Vagina (tissue), 2 donors: Measurements from ENCODE around the gene ARID1B. TPM values are rescaled to one million over a fixed set of nuclear protein-coding genes. Genes with fewer than 3 reads are reported as not detected.

Experiments
- DNase-seq, 2 donors: peaks; one replicate each; pipeline ENCODE4 v3.0.0-alpha.2; 2017; ENCODE audit errors: extremely low spot score in 2 of 2
- H3K27ac ChIP-seq: fragments of 200-600 bp; sonication (generic); one replicate; pipeline ENCODE4 v1.5.1; 2019
- H3K27me3 ChIP-seq: fragments of 200-600 bp; sonication (generic); one replicate; pipeline ENCODE4 v1.5.1; 2019
- H3K36me3 ChIP-seq, 2 donors: fragments of 200-600 bp; sonication (generic); one replicate each; pipeline ENCODE4 v1.5.1; 2017 to 2019
- H3K4me1 ChIP-seq: fragments of 200-600 bp; sonication (generic); one replicate; pipeline ENCODE4 v1.5.1; 2019
- H3K4me3 ChIP-seq, 2 donors: fragments of 200-600 bp; sonication (generic); 1 replicate in 1 of 2; 2 replicates in 1 of 2; pipeline ENCODE4 v1.5.1; 2016 to 2019
- H3K9me3 ChIP-seq: fragments of 200-600 bp; sonication (generic); one replicate; pipeline ENCODE4 v1.5.1; 2019
- POLR2A ChIP-seq, 2 donors: fragments of 450-650 bp; IDR thresholded peaks; one replicate each; pipeline ENCODE4 v1.6.1; 2017; ENCODE audit warnings: antibody characterized with exemption in 2 of 2, mild to moderate bottlenecking in 2 of 2, moderate library complexity in 2 of 2
- POLR2AphosphoS5 ChIP-seq, 2 donors: sonication (generic); formaldehyde crosslinking; IDR thresholded peaks; one replicate each; pipeline ENCODE4 v1.9.0; 2017; ENCODE audit warnings: antibody characterized with exemption in 2 of 2, mild to moderate bottlenecking in 2 of 2, low read depth in 1 of 2; ENCODE audit not compliant: insufficient read depth in 1 of 2
- intact Hi-C: fragments of 100-400 bp; cut with DNase I; formaldehyde crosslinking; loops from one replicate; pipeline ENCODE4 v1.15.1; 2023
- total RNA-seq: library from RNA; depleted of rRNA; stranded (reverse); fragments of >200 nt; gene quantifications from one replicate; pipeline ENCODE4 v1.2.3, GENCODE V29; 2016
- TF ChIP-seq, protein P1 (sequence below), 3 experiments: fragments of 450-650 bp in 2 of 3; fragments of 200-600 bp in 1 of 3; sonication (generic) in 1 of 3; IDR thresholded peaks; one replicate each; pipeline ENCODE4 v1.5.1; 2017 to 2019; ENCODE audit warnings: antibody characterized with exemption in 3 of 3, mild to moderate bottlenecking in 2 of 3, moderate library complexity in 2 of 3

The ARID1B gene
- total RNA-seq, 1 donor from 2014 or later = 141 TPM

- Histone ChIP-seq H3K4me1 (peaks cover 26% of the 10 kb centered on the region), H3K27me3 (no peaks in the 10 kb centered on the region), H3K4me3 (no peak overlapping the region), H3K36me3 (no peaks in the 10 kb centered on the region), H3K9me3 (no peaks in the 10 kb centered on the region), H3K27ac (no peak overlapping the region)
- intact Hi-C loops = no loop called here
- TF ChIP-seq POLR2A (IDR thresholded peaks at IDR 0.05) (no peak), POLR2AphosphoS5 (IDR thresholded peaks at IDR 0.05; ENCODE audit: insufficient read depth in 1 of 2, low read depth in 1 of 2) (no peak)
- TF ChIP-seq, protein P1, sequence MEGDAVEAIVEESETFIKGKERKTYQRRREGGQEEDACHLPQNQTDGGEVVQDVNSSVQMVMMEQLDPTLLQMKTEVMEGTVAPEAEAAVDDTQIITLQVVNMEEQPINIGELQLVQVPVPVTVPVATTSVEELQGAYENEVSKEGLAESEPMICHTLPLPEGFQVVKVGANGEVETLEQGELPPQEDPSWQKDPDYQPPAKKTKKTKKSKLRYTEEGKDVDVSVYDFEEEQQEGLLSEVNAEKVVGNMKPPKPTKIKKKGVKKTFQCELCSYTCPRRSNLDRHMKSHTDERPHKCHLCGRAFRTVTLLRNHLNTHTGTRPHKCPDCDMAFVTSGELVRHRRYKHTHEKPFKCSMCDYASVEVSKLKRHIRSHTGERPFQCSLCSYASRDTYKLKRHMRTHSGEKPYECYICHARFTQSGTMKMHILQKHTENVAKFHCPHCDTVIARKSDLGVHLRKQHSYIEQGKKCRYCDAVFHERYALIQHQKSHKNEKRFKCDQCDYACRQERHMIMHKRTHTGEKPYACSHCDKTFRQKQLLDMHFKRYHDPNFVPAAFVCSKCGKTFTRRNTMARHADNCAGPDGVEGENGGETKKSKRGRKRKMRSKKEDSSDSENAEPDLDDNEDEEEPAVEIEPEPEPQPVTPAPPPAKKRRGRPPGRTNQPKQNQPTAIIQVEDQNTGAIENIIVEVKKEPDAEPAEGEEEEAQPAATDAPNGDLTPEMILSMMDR (IDR thresholded peaks at IDR 0.05) = no peak
- no peak for DNase-seq
Observed at GRCh38 chr6:157014871-157015270, 237.7 kb downstream of the ARID1B start.

GRCh38 chr6:157017022-157017421, 239.8 kb downstream of the ARID1B start:
- TF ChIP-seq POLR2AphosphoS5 (IDR thresholded peaks at IDR 0.05; ENCODE audit: insufficient read depth in 1 of 2, low read depth in 1 of 2) = no peak
- no peak for TF ChIP-seq POLR2A (IDR thresholded peaks at IDR 0.05)
- TF ChIP-seq, protein P1 (IDR thresholded peaks at IDR 0.05) = no peak
- DNase-seq = no peak
- no peak overlapping the region for H3K27ac ChIP-seq
- no peaks in the 10 kb centered on the region for H3K36me3 ChIP-seq
- no peaks in the 10 kb centered on the region for H3K27me3 ChIP-seq
- no peaks in the 10 kb centered on the region for H3K9me3 ChIP-seq
- H3K4me3 ChIP-seq = no peak overlapping the region
- intact Hi-C loops = no loop called here
- peaks cover 30% of the 10 kb centered on the region for H3K4me1 ChIP-seq

GRCh38 chr6:157017861-157018260, 240.7 kb downstream of the ARID1B start:
- TF ChIP-seq, protein P1 (IDR thresholded peaks at IDR 0.05) = no peak
- TF ChIP-seq POLR2A (IDR thresholded peaks at IDR 0.05) = no peak
- TF ChIP-seq POLR2AphosphoS5 (IDR thresholded peaks at IDR 0.05; ENCODE audit: insufficient read depth in 1 of 2, low read depth in 1 of 2) = no peak

GRCh38 chr6:157019115-157019641, 242.0 kb downstream of the ARID1B start:
- Histone ChIP-seq H3K27me3 (no peaks in the 10 kb centered on the region), H3K4me1 (peaks cover 41% of the 10 kb centered on the region), H3K9me3 (no peaks in the 10 kb centered on the region), H3K27ac (peak overlapping the region; percentile 98), H3K36me3 (no peaks in the 10 kb centered on the region), H3K4me3 (no peak overlapping the region)
- intact Hi-C loops = no loop called here
- DNase-seq = no peak
- no peak for TF ChIP-seq POLR2A (IDR thresholded peaks at IDR 0.05)
- TF ChIP-seq, protein P1 (IDR thresholded peaks at IDR 0.05) = no peak
- no peak for TF ChIP-seq POLR2AphosphoS5 (IDR thresholded peaks at IDR 0.05; ENCODE audit: insufficient read depth in 1 of 2, low read depth in 1 of 2)

More at GRCh38 chr6:157017861-157018260, 240.7 kb downstream of the ARID1B start:
- Histone ChIP-seq H3K4me1 (peaks cover 36% of the 10 kb centered on the region), H3K36me3 (no peaks in the 10 kb centered on the region), H3K27me3 (no peaks in the 10 kb centered on the region), H3K4me3 (no peak overlapping the region), H3K27ac (no peak overlapping the region), H3K9me3 (no peaks in the 10 kb centered on the region)
- DNase-seq = no peak
- intact Hi-C loops = no loop called here

DNA sequence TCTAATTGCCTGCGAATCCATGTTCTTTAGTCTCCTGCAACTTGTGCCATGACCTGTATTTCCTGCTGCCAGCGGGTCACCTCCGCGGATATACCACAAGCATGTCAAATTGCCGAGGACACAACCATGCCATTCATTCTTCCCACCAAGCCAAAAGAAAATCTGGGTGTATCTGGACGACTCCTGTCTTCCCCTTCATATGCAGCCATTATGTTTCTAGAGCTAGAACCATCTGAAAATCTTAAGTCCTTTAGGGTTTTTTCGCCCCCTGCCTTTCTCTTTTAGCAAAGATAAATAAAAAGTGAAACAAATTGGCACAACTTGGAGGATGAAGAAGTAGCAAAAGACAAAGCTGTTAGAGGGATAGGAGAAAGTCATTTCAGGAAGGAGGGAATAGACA, 242.6 kb downstream of the ARID1B start:
- DNase-seq = no peak
- peak overlapping the region in 1 of 2 donors; percentile 90 for H3K4me3 ChIP-seq
- intact Hi-C loops = loop anchor here (2.0 kb wide), 1 partner anchor 241 kb away; no protein-coding TSS in a partner anchor

More for the DNA sequence above, 242.6 kb downstream of the ARID1B start:
- Histone ChIP-seq H3K27ac (peak overlapping the region; percentile 98), H3K27me3 (no peaks in the 10 kb centered on the region), H3K4me1 (peaks cover 45% of the 10 kb centered on the region), H3K36me3 (no peaks in the 10 kb centered on the region), H3K9me3 (no peaks in the 10 kb centered on the region)
- no peak for TF ChIP-seq POLR2A (IDR thresholded peaks at IDR 0.05)
- no peak for TF ChIP-seq POLR2AphosphoS5 (IDR thresholded peaks at IDR 0.05; ENCODE audit: insufficient read depth in 1 of 2, low read depth in 1 of 2)
- TF ChIP-seq, protein P1 (IDR thresholded peaks at IDR 0.05) = no peak
